H4 (cell line): ENCODE results near the gene PHYKPL. TPM values are rescaled to one million over a fixed set of nuclear protein-coding genes. Genes with fewer than 3 reads are reported as not detected.

Experiments used
- DNase-seq: peaks from one replicate; pipeline ENCODE4 v3.0.0-alpha.2; 2015; ENCODE audit warnings: low spot score
- total RNA-seq: library from RNA; depleted of rRNA; stranded (reverse); fragments of >200 nt; shearing (Covaris generic); gene quantifications from 2 replicates; pipeline ENCODE4 v1.2.3, GENCODE V29; 2014; rRNA removed

The PHYKPL gene
- total RNA-seq: 14.4 and 16.3 TPM in 2 replicates

GRCh38 chr5:178232124-178232919 lies at the start of gene PHYKPL:
Gene PHYKPL, minus strand, starts transcription at chr5:178232802. Its CDS starts 252 bp downstream, at chr5:178232550.
- DNase-seq: peak; percentile 75

GRCh38 chr5:178282391-178282790 lies 49.8 kb upstream of the PHYKPL start:
- DNase-seq: no peak

- no peak for DNase-seq
Observed at GRCh38 chr5:178281331-178281730, 48.7 kb upstream of the PHYKPL start.

- no peak for DNase-seq
Observed at GRCh38 chr5:178280631-178281030, 48.0 kb upstream of the PHYKPL start.

GRCh38 chr5:178279723-178280438 lies 47.3 kb upstream of the PHYKPL start:
- peak; percentile 75 for DNase-seq

- no peak for DNase-seq
Observed at GRCh38 chr5:178279026-178279722, 46.6 kb upstream of the PHYKPL start.

- no peak for DNase-seq
Observed at GRCh38 chr5:178278358-178279023, 45.9 kb upstream of the PHYKPL start.

- no peak for DNase-seq
Observed at GRCh38 chr5:178277866-178278265, 45.3 kb upstream of the PHYKPL start.

GRCh38 chr5:178277346-178277745 lies 44.7 kb upstream of the PHYKPL start:
- no peak for DNase-seq

GRCh38 chr5:178274781-178275537 lies 42.4 kb upstream of the PHYKPL start:
- no peak for DNase-seq

GRCh38 chr5:178273665-178274541 lies 41.3 kb upstream of the PHYKPL start:
- DNase-seq: no peak

GRCh38 chr5:178273041-178273440 lies 40.4 kb upstream of the PHYKPL start:
- DNase-seq: no peak

GRCh38 chr5:178272591-178272990 lies 40.0 kb upstream of the PHYKPL start:
- no peak for DNase-seq

- DNase-seq: no peak
Observed at GRCh38 chr5:178271726-178272479, 39.3 kb upstream of the PHYKPL start.

- DNase-seq: no peak
Observed at GRCh38 chr5:178271231-178271630, 38.6 kb upstream of the PHYKPL start.

- no peak for DNase-seq
Observed at GRCh38 chr5:178269499-178269898, 36.9 kb upstream of the PHYKPL start.

- DNase-seq: no peak
Observed at GRCh38 chr5:178267876-178268275, 35.3 kb upstream of the PHYKPL start.

GRCh38 chr5:178267245-178267644 lies 34.6 kb upstream of the PHYKPL start:
- DNase-seq: no peak

- no peak for DNase-seq
Observed at GRCh38 chr5:178266581-178266980, 34.0 kb upstream of the PHYKPL start.
